Lower lobe of right lung (tissue), 2 donors: ENCODE measurements around the gene UGT3A1. TPM values are rescaled to one million over a fixed set of nuclear protein-coding genes. Genes with fewer than 3 reads are reported as not detected.
"Not testable (repeated sequence)": the region's sequence is repeated elsewhere in the genome, so short reads cannot be mapped to it uniquely, and the experiment has no call there.

Source experiments
- ATAC-seq, 2 donors: fragments of 200-7000 bp; cut with Tn5 transposase; one replicate each; pipeline ENCODE4 v1.9.1; 2020 to 2022; ENCODE audit warnings: mild to moderate bottlenecking in 2 of 2, moderate library complexity in 2 of 2
- DNase-seq: peaks from one replicate; pipeline ENCODE4 v3.0.0-alpha.2; 2020
- H3K27ac ChIP-seq: fragments of 200-600 bp; one replicate; pipeline ENCODE4 v1.8.0; 2022
- H3K27me3 ChIP-seq: fragments of 200-600 bp; one replicate; pipeline ENCODE4 v1.8.0; 2022; ENCODE audit warnings: low read depth
- H3K36me3 ChIP-seq: fragments of 200-600 bp; one replicate; pipeline ENCODE4 v1.8.0; 2022; ENCODE audit warnings: mild to moderate bottlenecking
- H3K4me1 ChIP-seq: fragments of 200-600 bp; one replicate; pipeline ENCODE4 v1.8.0; 2022
- H3K4me3 ChIP-seq: fragments of 200-600 bp; one replicate; pipeline ENCODE4 v1.8.0; 2022; ENCODE audit warnings: mild to moderate bottlenecking
- H3K9me3 ChIP-seq: fragments of 200-600 bp; one replicate; pipeline ENCODE4 v1.8.0; 2022
- CTCF ChIP-seq: fragments of 200-600 bp; IDR thresholded peaks from one replicate; pipeline ENCODE4 v1.8.0; 2022; ENCODE audit warnings: antibody characterized with exemption, mild to moderate bottlenecking
- intact Hi-C: fragments of 100-400 bp; cut with DNase I; formaldehyde crosslinking; loops from one replicate; pipeline ENCODE4 v1.11.0; 2022
- total RNA-seq: library from RNA; stranded (reverse); fragmentation: NEBNext Ultra II Directional; extraction: Animal tissue kit (Norgen Biotek cat#: 25700); gene quantifications from one replicate; pipeline ENCODE4 v1.2.1, GENCODE V29; 2021
- donor health status: DM: no; HTN: yes; CAD: no; lungs with severe emphysema.

The UGT3A1 gene
- total RNA-seq, 1 donor from 2014 or later = not detected

DNA sequence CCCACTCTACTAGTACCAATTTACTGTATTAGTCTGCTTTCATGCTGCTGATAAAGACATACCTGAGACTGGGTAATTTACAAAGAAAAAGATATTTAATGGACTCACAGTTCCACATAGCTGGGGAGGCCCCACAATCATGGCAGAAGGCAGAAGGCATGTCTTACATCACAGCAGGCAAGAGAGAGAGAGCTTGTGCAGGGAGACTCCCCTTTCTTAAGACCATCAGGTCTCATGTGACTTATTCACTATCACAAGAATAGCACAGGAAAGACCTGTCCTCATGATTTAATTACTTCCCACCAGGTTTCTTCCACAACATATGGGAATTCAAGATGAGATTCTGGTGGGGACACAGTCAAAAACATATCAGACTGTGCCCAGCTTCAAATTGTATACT is 11.5 kb downstream of the UGT3A1 start:
- no peak for ATAC-seq
- intact Hi-C loops = no loop called here
- no peak for TF ChIP-seq CTCF
- H3K9me3 ChIP-seq = peaks cover 5% of the 10 kb centered on the region
- no peaks in the 10 kb centered on the region for H3K36me3 ChIP-seq
- H3K4me3 ChIP-seq = no peak overlapping the region
- H3K4me1 ChIP-seq = no peaks in the 10 kb centered on the region
- no peaks in the 10 kb centered on the region for H3K27me3 ChIP-seq
- no peak for DNase-seq
- H3K27ac ChIP-seq = no peak overlapping the region

DNA sequence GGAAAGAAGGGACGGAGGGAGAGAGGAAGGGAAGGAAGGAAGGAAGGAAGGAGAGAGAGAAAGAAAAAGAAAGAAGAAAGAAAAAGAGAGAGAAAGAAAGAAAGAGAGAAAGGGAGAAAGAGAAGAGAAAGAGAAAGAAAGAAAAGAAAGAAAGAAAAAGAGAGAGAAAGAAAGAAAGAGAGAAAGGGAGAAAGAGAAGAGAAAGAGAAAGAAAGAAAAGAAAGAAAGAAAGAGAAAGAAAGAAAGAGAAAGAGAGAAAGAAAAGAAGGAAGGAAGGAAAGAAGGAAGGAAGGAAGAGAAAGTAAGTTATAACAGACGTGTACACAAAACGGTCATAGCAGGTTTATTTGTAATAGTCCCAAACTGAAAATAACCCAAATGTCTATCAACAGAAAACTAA is 14.3 kb downstream of the UGT3A1 start:
- intact Hi-C loops, H3K9me3 ChIP-seq, H3K4me1 ChIP-seq, H3K27me3 ChIP-seq, H3K27ac ChIP-seq, ATAC-seq, H3K36me3 ChIP-seq, DNase-seq, H3K4me3 ChIP-seq: not testable (repeated sequence)

GRCh38 chr5:35974570-35974969 is 16.6 kb downstream of the UGT3A1 start:
- no peak overlapping the region for H3K4me3 ChIP-seq
- H3K36me3 ChIP-seq = no peaks in the 10 kb centered on the region
- no peak overlapping the region for H3K27ac ChIP-seq
- TF ChIP-seq CTCF = no peak
- DNase-seq (no peak), ATAC-seq (no peak)
- intact Hi-C loops = no loop called here
- H3K27me3 ChIP-seq = no peaks in the 10 kb centered on the region
- no peaks in the 10 kb centered on the region for H3K9me3 ChIP-seq
- H3K4me1 ChIP-seq = no peaks in the 10 kb centered on the region

GRCh38 chr5:35971878-35972210 is 19.3 kb downstream of the UGT3A1 start:
- intact Hi-C loops = no loop called here
- ATAC-seq = no peak
- H3K4me3 ChIP-seq = no peak overlapping the region
- no peak for TF ChIP-seq CTCF
- no peak for DNase-seq
- H3K9me3 ChIP-seq = no peaks in the 10 kb centered on the region
- H3K4me1 ChIP-seq = no peaks in the 10 kb centered on the region
- no peaks in the 10 kb centered on the region for H3K36me3 ChIP-seq
- H3K27ac ChIP-seq = no peak overlapping the region
- no peaks in the 10 kb centered on the region for H3K27me3 ChIP-seq

GRCh38 chr5:35971186-35971877 is 19.9 kb downstream of the UGT3A1 start:
- no peak for TF ChIP-seq CTCF
- no peak overlapping the region for H3K4me3 ChIP-seq
- H3K36me3 ChIP-seq = no peaks in the 10 kb centered on the region
- H3K4me1 ChIP-seq = no peaks in the 10 kb centered on the region
- DNase-seq = no peak
- no peaks in the 10 kb centered on the region for H3K9me3 ChIP-seq
- intact Hi-C loops = no loop called here
- no peak for ATAC-seq
- no peaks in the 10 kb centered on the region for H3K27me3 ChIP-seq
- H3K27ac ChIP-seq = no peak overlapping the region

DNA sequence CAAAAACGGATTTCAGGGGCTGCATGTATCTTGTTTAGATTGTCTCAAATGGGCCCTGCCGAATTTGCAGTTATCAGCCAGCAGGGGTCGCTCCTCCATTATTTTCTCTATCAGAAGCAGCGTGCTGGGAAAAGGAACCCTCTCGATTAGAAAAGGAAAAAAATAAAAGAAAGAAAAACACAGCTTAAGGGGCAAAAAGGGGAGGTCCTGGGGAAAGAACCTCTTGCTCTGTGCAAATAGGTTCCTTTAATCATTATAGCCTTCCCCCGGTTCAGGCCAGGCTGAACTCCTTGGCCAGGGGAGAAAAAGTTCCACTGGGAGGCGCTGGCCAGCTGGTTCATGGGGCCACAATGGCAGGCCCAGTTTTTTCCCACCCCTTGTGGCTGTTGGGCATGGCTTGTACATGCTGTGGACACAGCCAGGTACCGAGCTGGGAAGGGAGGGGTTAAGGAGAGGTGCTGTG is 27.8 kb downstream of the UGT3A1 start:
- no peak overlapping the region for H3K27ac ChIP-seq
- no peak overlapping the region for H3K4me3 ChIP-seq
- H3K36me3 ChIP-seq = no peaks in the 10 kb centered on the region
- DNase-seq = no peak
- no peak for ATAC-seq
- peak; percentile 17 for TF ChIP-seq CTCF
- intact Hi-C loops = no loop called here
- H3K9me3 ChIP-seq = no peaks in the 10 kb centered on the region
- H3K4me1 ChIP-seq = no peaks in the 10 kb centered on the region
- H3K27me3 ChIP-seq = no peaks in the 10 kb centered on the region
